VCaP (cell line): ENCODE results near the gene AIFM2.
"Not testable (repeated sequence)": the region's sequence is repeated elsewhere in the genome, so short reads cannot be mapped to it uniquely, and the experiment has no call there.

Experiments used
- H3K27ac ChIP-seq: fragments of 450-650 bp; 2 replicates; pipeline ENCODE4 v1.5.1; 2017
- TF ChIP-seq, protein P1 (sequence below): fragments of 450-650 bp; conservative IDR thresholded peaks from 2 replicates; pipeline ENCODE4 v1.5.1; 2017; ENCODE audit warnings: mild to moderate bottlenecking, moderate library complexity

AIFM2 gene

DNA sequence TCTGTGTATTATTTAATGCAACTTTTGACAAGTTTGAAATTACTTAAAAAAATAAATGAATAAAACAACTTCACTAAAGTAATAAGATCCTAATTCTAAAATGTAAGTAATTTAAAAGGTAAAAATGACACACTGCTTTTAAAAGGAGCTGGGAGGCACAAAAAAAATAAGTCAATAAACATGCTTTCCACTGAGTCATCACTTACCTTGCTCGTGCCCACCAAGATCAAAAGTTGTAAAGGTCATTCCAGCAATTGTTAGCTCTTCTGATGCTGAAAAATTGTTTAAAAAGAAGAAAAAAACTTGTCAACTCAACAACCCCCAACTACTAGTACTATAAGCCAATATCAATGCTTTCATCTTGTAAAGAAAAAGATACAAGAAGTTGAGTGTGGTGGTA, 28.2 kb upstream of the AIFM2 start:
- TF ChIP-seq, protein P1, sequence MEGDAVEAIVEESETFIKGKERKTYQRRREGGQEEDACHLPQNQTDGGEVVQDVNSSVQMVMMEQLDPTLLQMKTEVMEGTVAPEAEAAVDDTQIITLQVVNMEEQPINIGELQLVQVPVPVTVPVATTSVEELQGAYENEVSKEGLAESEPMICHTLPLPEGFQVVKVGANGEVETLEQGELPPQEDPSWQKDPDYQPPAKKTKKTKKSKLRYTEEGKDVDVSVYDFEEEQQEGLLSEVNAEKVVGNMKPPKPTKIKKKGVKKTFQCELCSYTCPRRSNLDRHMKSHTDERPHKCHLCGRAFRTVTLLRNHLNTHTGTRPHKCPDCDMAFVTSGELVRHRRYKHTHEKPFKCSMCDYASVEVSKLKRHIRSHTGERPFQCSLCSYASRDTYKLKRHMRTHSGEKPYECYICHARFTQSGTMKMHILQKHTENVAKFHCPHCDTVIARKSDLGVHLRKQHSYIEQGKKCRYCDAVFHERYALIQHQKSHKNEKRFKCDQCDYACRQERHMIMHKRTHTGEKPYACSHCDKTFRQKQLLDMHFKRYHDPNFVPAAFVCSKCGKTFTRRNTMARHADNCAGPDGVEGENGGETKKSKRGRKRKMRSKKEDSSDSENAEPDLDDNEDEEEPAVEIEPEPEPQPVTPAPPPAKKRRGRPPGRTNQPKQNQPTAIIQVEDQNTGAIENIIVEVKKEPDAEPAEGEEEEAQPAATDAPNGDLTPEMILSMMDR: no peak
- no peak overlapping the region for H3K27ac ChIP-seq

DNA sequence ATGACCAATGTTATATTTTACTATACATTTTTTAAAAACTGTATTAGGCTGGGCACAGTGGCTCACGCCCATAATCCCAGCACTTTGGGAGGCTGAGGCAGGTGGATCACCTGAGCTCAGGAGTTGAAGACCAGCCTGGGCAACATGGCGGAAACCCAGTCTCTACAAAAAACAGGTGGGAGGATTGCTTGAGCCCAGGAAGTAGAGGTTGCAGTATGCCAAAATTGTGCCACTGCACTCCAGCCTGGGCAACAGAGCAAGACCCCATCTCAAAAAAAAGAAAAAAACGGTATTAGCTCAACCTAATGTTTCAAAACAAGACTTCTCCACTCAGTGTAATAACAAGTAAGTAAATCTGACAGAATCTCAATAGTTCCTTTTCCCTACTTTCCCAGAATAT, 26.7 kb upstream of the AIFM2 start:
- H3K27ac ChIP-seq: not testable (repeated sequence)

DNA sequence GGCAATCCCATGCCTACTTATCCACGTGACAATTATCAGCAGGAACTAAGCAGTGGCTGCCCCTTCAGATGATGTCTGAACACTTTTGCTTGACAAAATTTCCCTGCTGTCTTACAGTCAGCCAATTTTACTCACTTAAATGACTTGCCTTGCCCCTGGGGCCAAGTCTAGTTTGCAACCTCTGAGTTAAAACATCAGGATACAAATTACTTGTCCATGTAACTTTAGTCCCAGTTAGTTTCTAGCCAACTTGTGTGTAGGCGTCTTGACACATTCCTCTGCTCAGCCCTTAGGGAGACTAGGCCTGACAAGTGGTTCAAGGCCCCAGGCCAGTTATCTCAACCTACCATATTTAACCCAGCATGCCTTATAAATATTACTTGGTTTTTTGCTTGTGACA, 25.5 kb upstream of the AIFM2 start:
- H3K27ac ChIP-seq: no peak overlapping the region
- TF ChIP-seq, protein P1: no peak

DNA sequence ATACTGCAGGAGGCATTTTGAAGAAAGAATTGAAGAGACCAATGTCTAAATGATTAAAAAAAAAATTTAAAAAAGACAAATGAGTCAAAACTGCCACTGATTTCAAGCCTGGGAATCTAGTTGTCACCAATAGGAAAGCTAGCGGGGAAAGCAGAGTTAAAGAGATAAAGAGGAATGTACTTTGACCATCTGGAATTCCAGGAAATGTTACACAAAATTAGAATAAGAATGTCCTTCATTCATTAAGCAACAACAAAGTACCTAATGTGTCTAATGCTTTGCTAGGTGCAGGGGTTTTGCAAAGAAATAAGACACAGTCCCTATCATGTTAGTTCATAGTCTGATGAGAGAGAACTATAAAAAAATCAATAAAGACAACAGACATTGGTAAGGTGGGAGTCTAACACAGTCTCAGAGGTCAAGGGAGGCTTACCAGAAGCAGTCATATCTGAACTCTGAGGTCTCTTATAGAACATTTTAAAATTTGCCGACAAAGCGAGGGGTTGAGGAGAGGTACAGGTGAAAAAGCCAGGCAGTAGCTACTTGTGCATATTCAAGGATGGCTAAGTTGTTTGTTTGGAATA, 22.7 kb upstream of the AIFM2 start:
- no peak overlapping the region for H3K27ac ChIP-seq
- TF ChIP-seq, protein P1: no peak

DNA sequence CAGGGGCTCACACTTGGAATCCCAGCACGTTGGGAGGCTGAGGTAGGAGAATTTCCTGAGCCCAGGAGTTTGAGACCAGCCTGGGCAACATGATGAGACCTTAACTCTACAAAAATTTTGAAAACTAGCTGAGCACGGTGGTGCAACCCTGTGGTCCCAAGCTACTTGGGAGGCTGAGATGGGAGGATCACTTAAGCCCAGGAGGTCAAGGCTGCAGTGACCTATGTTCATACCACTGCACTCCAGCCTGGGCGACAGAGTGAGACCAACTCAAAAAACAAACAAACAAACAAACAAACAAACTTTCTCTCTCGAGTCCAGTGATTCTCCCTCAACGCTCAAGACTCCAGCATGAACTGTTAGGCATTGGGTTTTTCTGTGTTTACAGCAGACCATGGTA, 15.9 kb upstream of the AIFM2 start:
- H3K27ac ChIP-seq: peak overlapping the region; percentile 90; the same call in 1 of the 2 replicates
- TF ChIP-seq, protein P1: no peak

DNA sequence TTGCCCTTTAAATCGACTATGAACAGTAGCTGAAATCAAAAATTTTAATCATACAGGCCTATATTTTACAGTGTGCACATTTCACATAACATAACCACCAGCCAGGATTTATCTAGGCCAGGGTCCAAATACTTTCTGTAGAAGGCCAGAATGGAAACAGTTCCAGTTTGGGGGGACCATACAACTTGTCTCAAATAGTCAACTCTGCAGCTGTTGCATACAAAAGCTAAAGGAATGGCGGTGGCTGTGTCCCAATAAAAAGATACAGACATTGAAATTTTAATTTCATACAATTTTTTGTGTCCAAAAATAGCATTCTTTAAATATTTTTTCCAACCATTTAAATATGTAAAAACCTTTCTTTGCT, 14.6 kb upstream of the AIFM2 start:
- H3K27ac ChIP-seq: peak overlapping the region; percentile 90
- TF ChIP-seq, protein P1: no peak

DNA sequence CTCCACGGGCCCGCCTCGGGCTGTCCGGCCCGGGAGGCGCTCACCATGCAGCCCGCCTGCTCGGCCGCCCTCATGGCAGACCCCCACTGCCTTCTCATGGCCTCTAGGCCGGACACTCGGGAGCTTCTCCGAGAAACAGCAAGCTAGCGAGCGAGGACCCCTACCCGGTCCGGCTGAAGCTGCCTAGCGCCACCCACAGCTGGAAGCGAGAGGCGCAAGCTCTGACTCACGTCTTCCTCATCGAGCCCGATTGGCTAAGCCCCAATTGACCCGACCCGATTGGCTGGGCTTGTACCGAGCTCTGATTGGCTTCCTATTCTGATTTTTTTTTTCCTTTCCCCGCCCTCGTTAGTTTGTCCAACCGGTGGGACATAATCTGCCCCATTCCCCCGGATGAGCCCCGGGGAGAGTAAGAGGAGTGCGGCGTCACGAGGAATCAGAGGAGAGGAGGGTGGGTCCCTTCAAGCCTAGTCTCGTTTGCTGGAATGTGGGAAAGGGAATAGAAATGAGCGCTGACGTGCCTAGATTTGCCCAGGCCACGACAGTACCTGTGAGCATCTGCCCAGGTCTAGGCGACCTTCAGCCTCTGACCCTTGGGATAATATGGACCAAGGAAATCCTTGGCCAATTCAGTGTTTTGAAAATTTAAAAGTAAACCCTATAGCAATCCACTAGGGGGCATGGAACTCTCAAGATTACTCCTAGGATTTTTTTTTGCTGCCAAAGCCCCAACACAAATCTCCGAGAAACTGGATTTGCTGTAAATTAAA, 14.0 kb upstream of the AIFM2 start, which contains the start of gene TYSND1:
Gene TYSND1 (minus strand): TSS at position 212 of the 770 bp plus-strand sequence. CDS start 114 bp downstream, at position 98.
- peak within 1 kb of the TSS; percentile 90 for H3K27ac ChIP-seq
- TF ChIP-seq, protein P1: peak; percentile 84
